B cell (primary cell): Measurements from ENCODE around the gene GABRG3. TPM values are rescaled to one million over a fixed set of nuclear protein-coding genes. Genes with fewer than 3 reads are reported as not detected.

Experiments used
- ATAC-seq: fragments of 200-7000 bp; cut with Tn5 transposase; one replicate; pipeline ENCODE4 v1.10.0; 2021; ENCODE audit warnings: low read depth, mild to moderate bottlenecking, moderate number of reproducible peaks, moderate library complexity
- CTCF ChIA-PET: fragments of 350-600 bp; sonication (Branson Sonifier 250); formaldehyde crosslinking; loops from one replicate; lab custom pipeline; 2021; ENCODE audit warnings: antibody characterized with exemption, inconsistent platforms; lab: Charles Lee
- POLR2A ChIA-PET: fragments of 350-600 bp; sonication (Branson Sonifier 250); formaldehyde crosslinking; loops from one replicate; lab custom pipeline; 2021; ENCODE audit warnings: antibody characterized with exemption; lab: Charles Lee
- DNase-seq: peaks from one replicate; pipeline ENCODE4 v3.0.0; 2013
- H2AFZ ChIP-seq: 2 replicates; pipeline ENCODE4 v1.6.1; 2012; ENCODE audit warnings: mild to moderate bottlenecking, low read depth, low read length; ENCODE audit not compliant: insufficient read depth, poor library complexity, severe bottlenecking
- H3K27ac ChIP-seq, 2 donors: 1 replicate in 1 of 2; 2 replicates in 1 of 2; pipeline ENCODE4 v1.5.1; 2012 to 2013; ENCODE audit warnings: low read length in 2 of 2, mild to moderate bottlenecking in 2 of 2, moderate library complexity in 1 of 2
- H3K27me3 ChIP-seq, 4 experiments: fragments of 200-600 bp in 1 of 4; sonication (generic) in 1 of 4; replicated peaks in 1 of 4; 1 replicate in 2 of 4; 2 replicates in 2 of 4; pipeline versions ENCODE4 v1.6.1 to v1.7.0; 2013 to 2016; ENCODE audit warnings: low read length in 3 of 4, mild to moderate bottlenecking in 2 of 4, mixed read lengths in 1 of 4, moderate library complexity in 1 of 4; ENCODE audit not compliant: insufficient read depth in 4 of 4, control insufficient read depth in 3 of 4; ENCODE audit errors: control extremely low read depth in 1 of 4
- H3K36me3 ChIP-seq, 2 experiments: replicated peaks in 1 of 2; 1 replicate in 1 of 2; 2 replicates in 1 of 2; pipeline versions ENCODE4 v1.6.1 to v1.7.1; 2013; ENCODE audit warnings: low read length in 1 of 2; ENCODE audit not compliant: insufficient read depth in 2 of 2, control insufficient read depth in 1 of 2; ENCODE audit errors: control extremely low read depth in 1 of 2, extremely low read depth in 1 of 2
- H3K4me1 ChIP-seq, 2 donors: fragments of 200-600 bp in 1 of 2; sonication (generic) in 1 of 2; 1 replicate in 1 of 2; 2 replicates in 1 of 2; pipeline versions ENCODE4 v1.5.1 to v1.6.1; 2013 to 2017; ENCODE audit warnings: low read length in 2 of 2; ENCODE audit not compliant: control insufficient read depth in 2 of 2, insufficient read depth in 2 of 2
- H3K4me2 ChIP-seq: replicated peaks from 2 replicates; pipeline ENCODE3; 2012; ENCODE audit warnings: mild to moderate bottlenecking, low read depth, low read length; ENCODE audit not compliant: poor library complexity, severe bottlenecking
- H3K4me3 ChIP-seq, 5 experiments: fragments of 200-600 bp in 1 of 5; sonication (generic) in 1 of 5; 1 replicate in 3 of 5; 2 replicates in 2 of 5; pipeline versions ENCODE4 v1.5.1 to v1.7.0; 2011 to 2016; ENCODE audit warnings: low read length in 4 of 5, mild to moderate bottlenecking in 4 of 5, low read depth in 2 of 5, control low read depth in 1 of 5, moderate library complexity in 1 of 5; ENCODE audit not compliant: insufficient read depth in 1 of 5; ENCODE audit errors: control extremely low read depth in 1 of 5, extremely low read depth in 1 of 5
- H3K79me2 ChIP-seq: fragments of 200-600 bp; sonication (generic); one replicate; pipeline ENCODE4 v1.6.0; 2016; ENCODE audit warnings: low read length; ENCODE audit not compliant: control insufficient read depth, insufficient read depth
- H3K9ac ChIP-seq: fragments of 200-600 bp; sonication (generic); 2 replicates; pipeline ENCODE4 v1.6.1; 2017; ENCODE audit warnings: mild to moderate bottlenecking, low read length, moderate library complexity
- H3K9me3 ChIP-seq, 3 donors: one replicate each; pipeline versions ENCODE4 v1.6.1 to v1.7.1; 2013; ENCODE audit warnings: low read length in 2 of 3; ENCODE audit not compliant: control insufficient read depth in 2 of 3, insufficient read depth in 1 of 3; ENCODE audit errors: control extremely low read depth in 1 of 3
- H4K20me1 ChIP-seq: 2 replicates; pipeline ENCODE4 v1.6.0; 2012; ENCODE audit warnings: mild to moderate bottlenecking, low read length; ENCODE audit not compliant: insufficient read depth, control insufficient read depth, poor library complexity, severe bottlenecking
- H3K27ac Mint-ChIP-seq: one replicate; pipeline ENCODE4 v1.8.0; 2021; ENCODE audit warnings: mixed read lengths
- H3K27me3 Mint-ChIP-seq: one replicate; pipeline ENCODE4 v1.8.0; 2021; ENCODE audit warnings: mixed read lengths
- H3K4me1 Mint-ChIP-seq: one replicate; pipeline ENCODE4 v1.8.0; 2021; ENCODE audit warnings: mixed read lengths
- H3K4me3 Mint-ChIP-seq: one replicate; pipeline ENCODE4 v1.8.0; 2021; ENCODE audit warnings: mixed read lengths
- H3K9me3 Mint-ChIP-seq: one replicate; pipeline ENCODE4 v1.8.0; 2022; ENCODE audit warnings: mixed read lengths; ENCODE audit not compliant: insufficient read depth
- EZH2 ChIP-seq: IDR thresholded peaks from 2 replicates; pipeline ENCODE4 v1.6.1; 2012; ENCODE audit warnings: borderline replicate concordance, low read depth, mild to moderate bottlenecking, moderate library complexity, low read length; ENCODE audit not compliant: insufficient read depth, poor library complexity, severe bottlenecking
- WGBS: methylation state at CpG from one replicate; pipeline ENCODE4 v1.1.5; 2013; ENCODE audit warnings: missing lambda C conversion rate; ENCODE audit not compliant: insufficient coverage; 5-methylcytosine and 5-hydroxymethylcytosine counted together
- intact Hi-C: fragments of 100-400 bp; cut with micrococcal nuclease; formaldehyde crosslinking; loops from one replicate; pipeline ENCODE4 v1.10.0; 2022
- polyA plus RNA-seq: library from polyadenylated mRNA; depleted of rRNA; stranded (reverse); fragments of >200 nt; gene quantifications from 2 replicates; pipeline ENCODE4 v1.2.3, GENCODE V29; 2012
- total RNA-seq, 2 donors: library from RNA; stranded (reverse); fragments of 120-200 nt in 1 of 2; gene quantifications; 1 replicate in 1 of 2; 2 replicates in 1 of 2; pipeline versions ENCODE4 v1.2.3 to v1.2.4, GENCODE V29; 2013 to 2022
- TF ChIP-seq, protein P1 (sequence below): fragments of 200-600 bp; IDR thresholded peaks from one replicate; pipeline ENCODE4 v1.8.0; 2022; ENCODE audit warnings: antibody characterized with exemption, mild to moderate bottlenecking

Gene GABRG3
- total and polyA plus RNA-seq, 2 donors (not counting 1 experiment from before 2014, with no cell fraction given): not detected

- Histone ChIP-seq H3K27ac (no peak overlapping the region), H3K4me3 (no peak overlapping the region), H3K9ac (no peak overlapping the region), H3K36me3 (no peaks in the 10 kb centered on the region), H3K9me3 (no peaks in the 10 kb centered on the region), H3K4me2 (no peak overlapping the region), H3K4me1 (no peaks in the 10 kb centered on the region), H2AFZ (no peak overlapping the region), H4K20me1 (no peaks in the 10 kb centered on the region), H3K27me3 (no peaks in the 10 kb centered on the region), H3K79me2 (no peaks in the 10 kb centered on the region)
- TF ChIP-seq EZH2: no peak
- TF ChIP-seq, protein P1, sequence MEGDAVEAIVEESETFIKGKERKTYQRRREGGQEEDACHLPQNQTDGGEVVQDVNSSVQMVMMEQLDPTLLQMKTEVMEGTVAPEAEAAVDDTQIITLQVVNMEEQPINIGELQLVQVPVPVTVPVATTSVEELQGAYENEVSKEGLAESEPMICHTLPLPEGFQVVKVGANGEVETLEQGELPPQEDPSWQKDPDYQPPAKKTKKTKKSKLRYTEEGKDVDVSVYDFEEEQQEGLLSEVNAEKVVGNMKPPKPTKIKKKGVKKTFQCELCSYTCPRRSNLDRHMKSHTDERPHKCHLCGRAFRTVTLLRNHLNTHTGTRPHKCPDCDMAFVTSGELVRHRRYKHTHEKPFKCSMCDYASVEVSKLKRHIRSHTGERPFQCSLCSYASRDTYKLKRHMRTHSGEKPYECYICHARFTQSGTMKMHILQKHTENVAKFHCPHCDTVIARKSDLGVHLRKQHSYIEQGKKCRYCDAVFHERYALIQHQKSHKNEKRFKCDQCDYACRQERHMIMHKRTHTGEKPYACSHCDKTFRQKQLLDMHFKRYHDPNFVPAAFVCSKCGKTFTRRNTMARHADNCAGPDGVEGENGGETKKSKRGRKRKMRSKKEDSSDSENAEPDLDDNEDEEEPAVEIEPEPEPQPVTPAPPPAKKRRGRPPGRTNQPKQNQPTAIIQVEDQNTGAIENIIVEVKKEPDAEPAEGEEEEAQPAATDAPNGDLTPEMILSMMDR: no peak
- H3K4me1 Mint-ChIP-seq: no peaks in the 10 kb centered on the region
- no peaks in the 10 kb centered on the region for H3K9me3 Mint-ChIP-seq
- intact Hi-C loops: no loop called here
- ChIA-PET CTCF (no interaction called here), POLR2A (no interaction called here)
- H3K4me3 Mint-ChIP-seq: no peak overlapping the region
- DNase-seq: no peak
- no peaks in the 10 kb centered on the region for H3K27me3 Mint-ChIP-seq
- WGBS: 46% methylated on average over 4 of the region's 6 CpGs
- no peak for ATAC-seq
- no peak overlapping the region for H3K27ac Mint-ChIP-seq
Measured at GRCh38 chr15:27412415-27412814, 441.4 kb downstream of the GABRG3 start.

DNA sequence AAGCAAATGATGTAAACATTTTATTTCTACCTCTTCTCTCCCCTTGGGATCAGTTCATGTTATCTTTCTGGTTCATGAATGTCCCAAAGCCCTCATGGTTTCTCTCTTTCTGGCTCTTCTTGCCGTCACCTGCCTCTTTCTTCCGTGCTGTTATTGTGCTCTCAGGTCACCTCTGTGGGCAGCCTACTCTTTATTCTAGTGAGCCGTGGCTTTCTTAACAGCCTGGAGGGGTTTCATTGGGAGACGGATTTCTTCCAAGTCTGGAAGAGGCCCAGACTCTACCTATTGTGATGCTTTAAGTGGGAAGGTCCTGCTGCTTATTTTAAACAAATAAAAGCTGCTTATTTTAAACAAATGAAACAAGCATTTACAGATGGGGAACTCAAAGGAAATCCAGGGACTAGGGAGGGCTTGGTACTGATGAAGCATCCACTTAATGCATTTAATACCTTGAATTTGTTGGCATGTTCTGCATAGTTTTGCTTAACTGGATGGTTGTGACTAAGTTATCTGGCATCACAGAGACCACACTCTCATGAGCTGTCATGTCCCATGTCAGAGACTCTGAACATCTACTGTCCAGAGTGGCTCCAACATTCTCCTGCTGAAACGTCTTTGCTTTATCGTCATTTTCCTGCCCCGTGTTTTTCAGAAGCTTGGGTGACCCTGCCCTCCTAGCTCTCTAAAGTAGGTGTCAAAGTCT is 443.3 kb downstream of the GABRG3 start:
- POLR2A ChIA-PET: no interaction called here
- Histone ChIP-seq H3K79me2 (no peaks in the 10 kb centered on the region), H3K9ac (no peak overlapping the region), H3K27ac (no peak overlapping the region), H3K4me1 (no peaks in the 10 kb centered on the region), H3K4me2 (no peak overlapping the region), H3K4me3 (no peak overlapping the region), H3K36me3 (no peaks in the 10 kb centered on the region), H2AFZ (no peak overlapping the region), H3K9me3 (peaks cover 0 to 9% (median 0%) of the 10 kb centered on the region in 3 donors), H4K20me1 (no peaks in the 10 kb centered on the region), H3K27me3 (no peaks in the 10 kb centered on the region)
- 96% methylated on average over 3 of the region's 7 CpGs for WGBS
- no peaks in the 10 kb centered on the region for H3K27me3 Mint-ChIP-seq
- no peak for ATAC-seq
- no peaks in the 10 kb centered on the region for H3K4me1 Mint-ChIP-seq
- intact Hi-C loops: no loop called here
- TF ChIP-seq, protein P1: no peak
- no peak overlapping the region for H3K4me3 Mint-ChIP-seq
- no peak overlapping the region for H3K27ac Mint-ChIP-seq
- no peak for DNase-seq
- no peaks in the 10 kb centered on the region for H3K9me3 Mint-ChIP-seq
- CTCF ChIA-PET: no interaction called here
